OCI-M2 (cell line): ENCODE measurements around the gene CACNA1D.

Experiments used
- DNase-seq: peaks from one replicate; lab custom pipeline; 2025; ENCODE audit not compliant: unreplicated experiment; lab: John Stamatoyannopoulos, UW

Gene CACNA1D

DNA sequence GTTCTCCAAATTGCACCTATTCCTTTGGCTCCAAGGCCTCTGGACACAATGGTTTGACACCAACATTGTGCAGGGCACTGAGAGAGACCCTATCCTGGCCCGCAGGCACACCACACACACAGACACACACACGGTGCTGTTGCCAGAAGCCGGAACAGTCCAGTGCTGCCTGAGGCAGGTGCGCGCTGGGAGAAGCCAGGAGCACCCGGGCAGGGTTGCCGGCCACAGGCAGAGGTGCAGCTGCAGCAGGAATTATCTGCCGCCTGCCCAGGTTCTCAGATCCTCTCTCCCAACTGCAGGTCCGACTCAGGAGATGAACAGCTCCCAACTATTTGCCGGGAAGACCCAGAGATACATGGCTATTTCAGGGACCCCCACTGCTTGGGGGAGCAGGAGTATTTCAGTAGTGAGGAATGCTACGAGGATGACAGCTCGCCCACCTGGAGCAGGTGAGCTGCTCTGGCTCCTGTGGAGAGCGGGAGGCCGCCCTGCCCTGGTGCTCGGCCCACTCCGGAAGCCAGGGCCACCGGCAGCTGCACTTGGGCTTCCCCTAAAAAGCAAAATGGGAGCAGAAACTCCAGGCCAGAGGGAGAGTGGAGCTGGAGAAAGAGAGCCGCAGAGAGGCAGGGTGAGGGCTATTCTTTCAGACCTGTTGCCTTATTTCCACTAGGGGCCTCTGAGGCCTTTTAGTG, 308.9 kb downstream of the CACNA1D start:
- DNase-seq, result no peak

DNA sequence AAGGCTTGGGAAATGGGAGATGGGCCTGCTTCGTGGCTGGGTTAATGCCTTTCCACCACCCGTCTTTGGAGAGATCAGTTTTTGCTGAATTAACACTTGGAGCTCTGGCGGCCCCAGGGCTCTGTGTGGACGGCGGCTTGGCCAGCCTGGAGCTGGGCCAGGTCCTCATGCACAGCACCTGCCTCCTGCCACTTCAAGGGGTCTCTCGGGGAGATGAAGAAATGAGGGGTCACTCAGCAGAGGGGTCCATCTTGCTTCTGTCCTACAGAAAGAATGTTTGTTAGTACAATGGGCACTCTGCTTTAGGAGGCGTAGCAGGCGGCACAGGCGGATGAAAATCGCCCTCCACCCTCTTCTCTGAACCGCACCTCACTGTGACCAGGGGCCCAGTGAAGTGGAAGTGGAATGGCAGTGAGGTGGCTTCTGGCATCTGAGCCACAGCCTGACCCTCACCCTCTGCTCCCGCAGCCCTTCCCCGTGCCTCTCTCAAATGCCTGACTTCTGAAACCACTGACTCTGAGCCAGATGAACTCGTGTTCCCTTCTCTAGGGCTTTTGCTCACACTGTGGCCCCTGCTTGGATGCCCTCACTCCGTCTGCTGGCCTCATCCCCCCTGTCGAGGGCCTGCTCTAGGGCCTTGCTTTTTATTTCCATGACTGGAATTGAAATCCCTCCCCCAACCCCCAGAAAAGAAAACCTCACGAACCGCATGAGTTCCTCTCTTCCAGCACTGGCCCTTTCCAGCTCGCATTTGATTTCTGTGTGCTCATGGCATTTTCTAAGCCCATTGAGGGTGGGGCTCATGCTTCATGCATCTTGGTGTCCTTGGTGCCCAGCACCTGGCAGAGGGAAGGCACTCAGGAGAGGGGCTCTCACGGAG, 309.6 kb downstream of the CACNA1D start:
- DNase-seq, result no peak

- no peak for DNase-seq
Observed at GRCh38 chr3:53804697-53805462, 310.5 kb downstream of the CACNA1D start.

DNA sequence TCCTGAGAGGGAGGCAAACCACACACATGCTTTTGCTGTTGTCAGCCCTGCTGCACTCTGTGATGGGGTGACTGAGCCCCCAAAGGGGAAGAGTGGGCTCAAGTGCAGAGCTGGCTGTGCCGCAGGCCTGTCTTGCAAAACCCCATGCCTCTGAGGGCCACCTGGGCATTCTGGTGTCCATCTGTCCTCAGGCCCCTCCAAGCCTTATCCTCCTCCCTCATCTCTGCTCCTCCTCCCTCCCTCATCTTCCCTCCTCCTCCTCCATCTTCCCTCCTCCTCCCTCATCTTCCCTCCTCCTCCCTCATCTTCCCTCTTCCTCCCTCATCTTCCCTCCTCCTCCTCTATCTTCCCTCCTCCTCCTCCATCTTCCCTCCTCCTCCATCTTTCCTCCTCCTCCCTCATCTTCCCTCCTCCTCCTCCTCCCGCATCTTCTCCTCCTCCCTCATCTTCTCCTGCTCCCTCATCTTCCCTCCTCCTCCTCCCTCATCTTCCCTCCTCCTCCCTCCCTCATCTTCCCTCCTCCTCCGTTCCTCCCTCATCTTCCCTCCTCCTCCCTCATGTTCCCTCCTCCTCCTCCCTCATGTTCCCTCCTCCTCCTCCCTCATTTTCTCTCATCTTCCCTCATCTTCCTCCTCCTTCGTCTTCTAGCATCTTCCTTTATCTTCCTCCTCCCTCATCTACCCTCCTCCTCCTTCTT, 311.2 kb downstream of the CACNA1D start:
- DNase-seq, result no peak

DNA sequence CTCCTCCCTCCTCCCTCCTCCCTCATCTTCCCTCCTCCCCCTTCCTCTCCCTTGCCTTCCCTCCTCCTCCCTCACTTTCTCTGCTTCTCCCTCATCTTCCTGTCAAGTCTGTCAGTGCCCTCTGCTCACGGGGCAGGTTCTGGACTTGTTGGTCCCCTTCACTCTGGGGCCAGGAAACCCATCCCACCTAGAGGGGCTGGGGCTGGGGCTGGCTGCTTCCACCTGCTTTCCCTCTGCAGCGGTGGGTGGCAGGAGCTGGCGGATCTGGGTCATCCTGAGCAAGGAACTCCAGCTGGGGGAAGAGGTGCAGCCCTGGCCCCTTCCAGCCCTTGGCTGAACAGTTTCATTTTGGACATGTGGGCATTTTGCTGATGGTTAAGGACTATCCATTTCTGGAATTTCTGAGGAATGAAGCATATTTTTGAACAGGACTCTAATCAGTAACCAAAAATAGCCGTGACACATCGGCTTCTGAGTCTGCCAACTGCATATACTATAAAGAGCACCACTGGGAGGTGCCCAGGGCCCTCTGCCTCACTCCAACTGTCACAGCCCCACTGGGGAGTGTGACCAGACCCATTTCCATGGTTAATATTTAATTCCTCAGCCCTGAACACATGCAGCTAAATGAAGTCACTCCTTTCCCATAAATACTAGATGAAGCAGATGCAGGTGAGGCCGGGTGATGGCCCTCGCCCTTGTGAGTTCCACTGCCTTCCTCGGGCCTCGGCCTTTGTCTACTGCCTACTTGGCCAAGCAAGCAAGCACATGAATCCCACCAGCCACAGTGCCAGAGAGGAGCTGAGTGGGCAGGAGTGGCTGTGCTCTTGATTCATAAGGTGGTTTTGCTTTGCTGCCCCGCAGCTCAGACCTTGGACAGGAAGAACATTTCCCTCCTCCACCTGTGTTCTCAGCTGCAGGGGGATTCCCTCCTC, 312.0 kb downstream of the CACNA1D start:
- DNase-seq, result no peak

DNA sequence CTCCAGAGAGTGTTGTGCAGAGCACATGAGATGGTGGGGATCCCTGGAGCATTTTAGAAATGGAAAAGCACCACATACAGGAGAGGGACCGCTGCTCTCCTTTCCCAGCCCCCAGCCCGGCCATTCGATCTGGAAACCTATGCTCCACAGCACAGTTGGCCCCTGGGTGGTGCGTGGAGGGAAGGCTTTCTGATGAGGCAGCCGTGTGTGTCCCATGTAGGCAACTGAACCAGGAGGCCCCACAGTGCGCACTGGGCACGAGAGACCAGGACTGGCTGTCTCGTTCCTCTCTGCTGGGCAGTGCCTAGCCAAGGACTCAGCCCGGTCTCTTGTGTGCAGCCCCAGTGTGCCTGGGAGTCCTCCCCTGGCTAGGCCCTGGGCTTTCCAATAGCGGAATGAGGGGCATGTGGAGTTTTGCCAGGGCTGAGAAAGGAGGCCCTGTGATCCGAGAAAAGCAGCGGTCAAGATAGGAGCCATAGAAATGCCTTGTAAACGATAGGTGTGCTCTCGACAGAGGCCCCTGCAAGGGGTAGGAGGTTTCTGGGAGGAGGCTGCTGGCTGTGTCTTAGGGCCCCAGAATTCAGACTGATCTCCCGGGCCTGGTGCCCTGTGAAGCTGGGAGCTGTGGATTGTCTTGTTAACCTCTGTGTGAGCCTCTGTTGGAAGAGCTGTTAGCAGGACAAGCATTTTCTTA, 312.9 kb downstream of the CACNA1D start:
- DNase-seq, result no peak

DNA sequence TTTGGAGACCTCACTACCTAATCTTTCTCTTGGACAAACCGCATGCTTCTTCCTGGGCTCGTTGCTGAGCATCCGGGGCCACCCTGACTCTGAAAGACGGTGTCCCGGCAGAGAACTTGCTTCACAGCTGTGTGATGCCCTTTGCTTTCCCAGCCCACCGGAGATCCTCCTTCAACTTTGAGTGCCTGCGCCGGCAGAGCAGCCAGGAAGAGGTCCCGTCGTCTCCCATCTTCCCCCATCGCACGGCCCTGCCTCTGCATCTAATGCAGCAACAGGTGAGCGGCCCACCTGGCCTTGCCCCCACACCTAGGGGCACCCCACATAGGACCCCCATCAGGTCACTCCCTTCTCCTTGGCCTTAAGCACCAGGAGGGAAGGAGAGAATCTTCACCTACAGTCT, 314.1 kb downstream of the CACNA1D start:
- no peak for DNase-seq

GRCh38 chr3:53809267-53809666, 314.9 kb downstream of the CACNA1D start:
- no peak for DNase-seq

GRCh38 chr3:53809764-53810400, 315.5 kb downstream of the CACNA1D start:
- no peak for DNase-seq

DNA sequence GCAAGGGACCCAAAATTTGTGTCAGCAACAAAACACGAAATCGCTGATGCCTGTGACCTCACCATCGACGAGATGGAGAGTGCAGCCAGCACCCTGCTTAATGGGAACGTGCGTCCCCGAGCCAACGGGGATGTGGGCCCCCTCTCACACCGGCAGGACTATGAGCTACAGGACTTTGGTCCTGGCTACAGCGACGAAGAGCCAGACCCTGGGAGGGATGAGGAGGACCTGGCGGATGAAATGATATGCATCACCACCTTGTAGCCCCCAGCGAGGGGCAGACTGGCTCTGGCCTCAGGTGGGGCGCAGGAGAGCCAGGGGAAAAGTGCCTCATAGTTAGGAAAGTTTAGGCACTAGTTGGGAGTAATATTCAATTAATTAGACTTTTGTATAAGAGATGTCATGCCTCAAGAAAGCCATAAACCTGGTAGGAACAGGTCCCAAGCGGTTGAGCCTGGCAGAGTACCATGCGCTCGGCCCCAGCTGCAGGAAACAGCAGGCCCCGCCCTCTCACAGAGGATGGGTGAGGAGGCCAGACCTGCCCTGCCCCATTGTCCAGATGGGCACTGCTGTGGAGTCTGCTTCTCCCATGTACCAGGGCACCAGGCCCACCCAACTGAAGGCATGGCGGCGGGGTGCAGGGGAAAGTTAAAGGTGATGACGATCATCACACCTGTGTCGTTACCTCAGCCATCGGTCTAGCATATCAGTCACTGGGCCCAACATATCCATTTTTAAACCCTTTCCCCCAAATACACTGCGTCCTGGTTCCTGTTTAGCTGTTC, 316.9 kb downstream of the CACNA1D start:
- DNase-seq, result no peak

- no peak for DNase-seq
Observed at GRCh38 chr3:53812434-53812833, 318.0 kb downstream of the CACNA1D start.

GRCh38 chr3:53813229-53813628, 318.8 kb downstream of the CACNA1D start:
- no peak for DNase-seq

- no peak for DNase-seq
Observed at GRCh38 chr3:53813876-53814275, 319.5 kb downstream of the CACNA1D start.

DNA sequence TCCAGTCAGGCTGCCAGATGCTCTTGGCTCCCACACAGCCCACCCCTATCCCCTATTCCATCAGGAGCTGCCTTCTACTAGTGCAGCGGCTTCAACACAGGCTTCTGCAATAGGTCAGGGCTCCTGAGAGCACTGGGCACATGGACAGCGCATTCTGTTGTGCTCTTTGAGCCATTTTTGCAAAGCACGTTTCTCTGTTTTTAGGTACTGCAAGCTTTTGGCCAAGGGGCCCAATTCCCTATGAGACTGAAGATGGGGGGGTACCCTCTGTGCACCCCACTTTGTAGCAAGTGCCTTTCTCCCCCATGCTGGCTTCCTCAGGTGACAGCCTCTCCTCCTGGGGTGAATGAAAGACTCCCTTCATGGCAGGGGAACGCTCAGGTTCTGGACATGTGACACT, 320.7 kb downstream of the CACNA1D start:
- no peak for DNase-seq

GRCh38 chr3:53815651-53816050, 321.2 kb downstream of the CACNA1D start:
- DNase-seq, result no peak

- no peak for DNase-seq
Observed at GRCh38 chr3:53816425-53816824, 322.0 kb downstream of the CACNA1D start.

DNA sequence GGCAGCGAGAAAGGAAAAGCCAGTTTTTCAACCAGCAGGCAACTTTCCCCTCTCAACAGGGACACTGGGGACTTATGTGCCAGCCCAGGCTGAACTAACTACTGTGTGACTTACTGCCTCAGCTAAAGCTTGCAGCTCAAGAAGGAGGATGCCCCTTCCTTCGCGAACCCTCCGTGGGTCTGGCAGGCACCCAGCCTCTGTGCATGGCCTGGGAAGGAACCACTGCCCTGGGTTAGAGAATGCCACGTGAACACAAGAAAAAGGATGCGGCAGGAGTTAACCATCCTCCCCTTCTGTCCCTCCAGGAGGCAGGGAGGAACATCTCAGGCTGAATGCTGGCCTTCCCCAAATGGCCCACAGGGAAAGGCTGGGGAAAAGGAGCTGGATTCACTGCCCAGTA, 322.8 kb downstream of the CACNA1D start:
- DNase-seq, result no peak

- no peak for DNase-seq
Observed at GRCh38 chr3:53817809-53818208, 323.4 kb downstream of the CACNA1D start.
